Upper lobe of left lung (tissue), 6 donors: Measurements from ENCODE around the gene CLIP2. TPM values are rescaled to one million over a fixed set of nuclear protein-coding genes. Genes with fewer than 3 reads are reported as not detected.

ENCODE experiments used
- ATAC-seq, 2 donors: fragments of 200-7000 bp; cut with Tn5 transposase; one replicate each; pipeline ENCODE4 v1.9.1; 2022; ENCODE audit warnings: mild to moderate bottlenecking in 2 of 2, moderate library complexity in 2 of 2; ENCODE audit not compliant: low FRiP score in 2 of 2
- DNase-seq, 2 donors: peaks; one replicate each; pipeline ENCODE4 v3.0.0-alpha.2; 2019 to 2020
- H3K27ac ChIP-seq, 4 donors: fragments of 200-600 bp; sonication (generic); one replicate each; pipeline ENCODE4 v1.5.1; 2016 to 2019
- H3K27me3 ChIP-seq, 4 donors: fragments of 200-600 bp; sonication (generic); one replicate each; pipeline ENCODE4 v1.5.1; 2017 to 2019
- H3K36me3 ChIP-seq, 4 donors: fragments of 200-600 bp; sonication (generic); one replicate each; pipeline ENCODE4 v1.5.1; 2016 to 2019
- H3K4me1 ChIP-seq, 4 donors: fragments of 200-600 bp; sonication (generic); one replicate each; pipeline ENCODE4 v1.5.1; 2018 to 2019
- H3K4me3 ChIP-seq, 4 donors: fragments of 200-600 bp; sonication (generic); one replicate each; pipeline ENCODE4 v1.5.1; 2017 to 2019; ENCODE audit warnings: mild to moderate bottlenecking in 2 of 4, moderate library complexity in 1 of 4
- H3K9me3 ChIP-seq, 4 donors: fragments of 200-600 bp; sonication (generic); one replicate each; pipeline ENCODE4 v1.5.1; 2018 to 2019
- CTCF ChIP-seq, 6 experiments: fragments of 450-650 bp in 4 of 6; fragments of 200-600 bp in 2 of 6; sonication (generic) in 2 of 6; IDR thresholded peaks; one replicate each; pipeline ENCODE4 v1.5.1; 2016 to 2019; ENCODE audit warnings: antibody characterized with exemption in 6 of 6
- EP300 ChIP-seq, 4 donors: sonication (generic); formaldehyde crosslinking; IDR thresholded peaks; one replicate each; pipeline ENCODE4 v1.5.1; 2017; ENCODE audit warnings: antibody characterized with exemption in 4 of 4, control low read depth in 2 of 4
- POLR2A ChIP-seq, 4 donors: fragments of 450-650 bp; IDR thresholded peaks; one replicate each; pipeline ENCODE4 v1.5.1; 2016 to 2017; ENCODE audit warnings: antibody characterized with exemption in 4 of 4, mild to moderate bottlenecking in 2 of 4
- POLR2AphosphoS5 ChIP-seq, 2 donors: sonication (generic); formaldehyde crosslinking; IDR thresholded peaks; one replicate each; pipeline ENCODE4 v1.5.1; 2017; ENCODE audit warnings: antibody characterized with exemption in 2 of 2
- WGBS, 2 donors: methylation state at CpG; one replicate each; pipeline ENCODE4 v1.1.5; 2017 to 2018; 5-methylcytosine and 5-hydroxymethylcytosine counted together
- total RNA-seq, 6 donors: library from RNA; depleted of rRNA in 4 of 6; stranded (reverse); fragments of >200 nt in 4 of 6; gene quantifications; one replicate each; pipeline versions ENCODE4 v1.1.0 to v1.2.1, GENCODE V29; 2016 to 2021
- donor health status: DM: no; HTN: no; CAD: no; lungs with moderate emphysema.
- donor health status: DM: no; HTN: yes; CAD: no; lungs with severe emphysema.

The CLIP2 gene
- total RNA-seq, 6 donors from 2014 or later, result 12.1 to 55.5 (median 24.8) TPM

- H3K27me3 ChIP-seq, result no peaks in the 10 kb centered on the region
- 31% methylated on average over 26 of the region's 27 CpGs; no CpG with 5 or more reads in 1 of the 2 donors for WGBS, 2 donors
- H3K4me1 ChIP-seq, result peaks cover 8 to 22% (median 18%) of the 10 kb centered on the region in 4 donors
- DNase-seq (no peak), ATAC-seq (peak; percentile 6 to 21)
- peak overlapping the region in 2 of 4 donors; percentile 15 to 71 for H3K27ac ChIP-seq
- no peaks in the 10 kb centered on the region for H3K36me3 ChIP-seq
- H3K9me3 ChIP-seq, result no peaks in the 10 kb centered on the region
- H3K4me3 ChIP-seq, result peak overlapping the region in 2 of 4 donors; percentile 17 to 20
- TF ChIP-seq EP300 (IDR thresholded peaks at IDR 0.05), result no peak
- no peak for TF ChIP-seq CTCF (IDR thresholded peaks at IDR 0.05)
- no peak for TF ChIP-seq POLR2A (IDR thresholded peaks at IDR 0.05)
- no peak for TF ChIP-seq POLR2AphosphoS5 (IDR thresholded peaks at IDR 0.05)
Observed at GRCh38 chr7:74306004-74306729, 17.0 kb downstream of the CLIP2 start.

GRCh38 chr7:74306730-74307469, 17.7 kb downstream of the CLIP2 start:
- peak overlapping the region in 2 of 4 donors; percentile 15 to 71 for H3K27ac ChIP-seq
- no peaks in the 10 kb centered on the region for H3K36me3 ChIP-seq
- peaks cover 8 to 22% (median 18%) of the 10 kb centered on the region in 4 donors for H3K4me1 ChIP-seq
- H3K9me3 ChIP-seq, result no peaks in the 10 kb centered on the region
- 13 to 15% methylated on average over 16 to 20 of the region's 20 CpGs for WGBS, 2 donors
- peak in 1 of 2 donors; percentile 49 for TF ChIP-seq POLR2AphosphoS5 (IDR thresholded peaks at IDR 0.05)
- no peak for TF ChIP-seq POLR2A (IDR thresholded peaks at IDR 0.05)
- no peak for TF ChIP-seq EP300 (IDR thresholded peaks at IDR 0.05)
- ATAC-seq, result peak; percentile 50 to 78
- H3K27me3 ChIP-seq, result no peaks in the 10 kb centered on the region
- peak overlapping the region in 2 of 4 donors; percentile 17 to 20 for H3K4me3 ChIP-seq
- no peak for DNase-seq

- H3K4me1 ChIP-seq, result peaks cover 8 to 22% (median 18%) of the 10 kb centered on the region in 4 donors
- TF ChIP-seq POLR2A (IDR thresholded peaks at IDR 0.05) (no peak), CTCF (IDR thresholded peaks at IDR 0.05) (no peak), EP300 (IDR thresholded peaks at IDR 0.05) (no peak), POLR2AphosphoS5 (IDR thresholded peaks at IDR 0.05) (no peak)
- ATAC-seq, result no peak
Observed at GRCh38 chr7:74307738-74308505, 18.7 kb downstream of the CLIP2 start.

GRCh38 chr7:74309181-74309580, 20.0 kb downstream of the CLIP2 start:
- Histone ChIP-seq H3K27me3 (no peaks in the 10 kb centered on the region), H3K27ac (no peak overlapping the region), H3K36me3 (no peaks in the 10 kb centered on the region), H3K4me3 (no peak overlapping the region), H3K4me1 (peaks cover 8 to 22% (median 18%) of the 10 kb centered on the region in 4 donors), H3K9me3 (no peaks in the 10 kb centered on the region)
- ATAC-seq, result no peak
- WGBS, 2 donors, result 85 to 93% methylated on average over 6 of the region's 6 CpGs
- TF ChIP-seq POLR2AphosphoS5 (IDR thresholded peaks at IDR 0.05) (no peak), POLR2A (IDR thresholded peaks at IDR 0.05) (no peak), CTCF (IDR thresholded peaks at IDR 0.05) (no peak), EP300 (IDR thresholded peaks at IDR 0.05) (no peak)
- no peak for DNase-seq

More at GRCh38 chr7:74307738-74308505, 18.7 kb downstream of the CLIP2 start:
- Histone ChIP-seq H3K36me3 (no peaks in the 10 kb centered on the region), H3K4me3 (no peak overlapping the region), H3K27ac (no peak overlapping the region), H3K27me3 (no peaks in the 10 kb centered on the region), H3K9me3 (no peaks in the 10 kb centered on the region)
- no peak for DNase-seq
- 90 to 95% methylated on average over 6 to 10 of the region's 10 CpGs for WGBS, 2 donors
